OCI-LY3 (cell line): ENCODE results near the gene RMND5B.
A peak's percentile ranks its signal among the peaks of the same experiment; 100 is the strongest.

ENCODE experiments used
- EZH2phosphoT487 ChIP-seq: fragments of 200-600 bp; shearing (Covaris generic); IDR thresholded peaks from 2 replicates; pipeline ENCODE4 v1.6.1; 2018; ENCODE audit warnings: antibody characterized with exemption, mixed run types, low read depth
- TF ChIP-seq, protein P1 (sequence below): fragments of 200-600, 300-600 bp; sonication (generic); IDR thresholded peaks from 2 replicates; pipeline ENCODE4 v1.5.1; 2014; ENCODE audit warnings: antibody characterized with exemption, low read length, low read depth

- TF ChIP-seq, protein P1, sequence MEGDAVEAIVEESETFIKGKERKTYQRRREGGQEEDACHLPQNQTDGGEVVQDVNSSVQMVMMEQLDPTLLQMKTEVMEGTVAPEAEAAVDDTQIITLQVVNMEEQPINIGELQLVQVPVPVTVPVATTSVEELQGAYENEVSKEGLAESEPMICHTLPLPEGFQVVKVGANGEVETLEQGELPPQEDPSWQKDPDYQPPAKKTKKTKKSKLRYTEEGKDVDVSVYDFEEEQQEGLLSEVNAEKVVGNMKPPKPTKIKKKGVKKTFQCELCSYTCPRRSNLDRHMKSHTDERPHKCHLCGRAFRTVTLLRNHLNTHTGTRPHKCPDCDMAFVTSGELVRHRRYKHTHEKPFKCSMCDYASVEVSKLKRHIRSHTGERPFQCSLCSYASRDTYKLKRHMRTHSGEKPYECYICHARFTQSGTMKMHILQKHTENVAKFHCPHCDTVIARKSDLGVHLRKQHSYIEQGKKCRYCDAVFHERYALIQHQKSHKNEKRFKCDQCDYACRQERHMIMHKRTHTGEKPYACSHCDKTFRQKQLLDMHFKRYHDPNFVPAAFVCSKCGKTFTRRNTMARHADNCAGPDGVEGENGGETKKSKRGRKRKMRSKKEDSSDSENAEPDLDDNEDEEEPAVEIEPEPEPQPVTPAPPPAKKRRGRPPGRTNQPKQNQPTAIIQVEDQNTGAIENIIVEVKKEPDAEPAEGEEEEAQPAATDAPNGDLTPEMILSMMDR: peak; percentile 17; the same call in 1 of the 2 replicates
- TF ChIP-seq EZH2phosphoT487: no peak
These were observed 66.2 kb downstream of the RMND5B start for GRCh38 chr5:178196986-178197385.
